ENCODE data around the gene NKIRAS1. TPM values are rescaled to one million over a fixed set of nuclear protein-coding genes. Genes with fewer than 3 reads are reported as not detected.

Gene NKIRAS1
- total and polyA plus RNA-seq, 2 of the 8 experiments (the other 6 are each of a cell fraction or from before 2014, with no cell fraction given) = 3.4 to 7.0 TPM

GRCh38 chr3:23915537-23916108, 1.2 kb downstream of the NKIRAS1 start (continued):
- TF ChIP-seq BCL11A (IDR thresholded peaks at IDR 0.05; ENCODE audit: low read depth in 2 of 2, low read length in 2 of 2) = no peak

Data from H1 (cell line).